Common myeloid progenitor, CD34-positive (primary cell): Measurements from ENCODE around the gene ACTBL2.

Source experiments
- CTCF ChIA-PET: fragments of 350-600 bp; sonication (Branson Sonifier 250); formaldehyde crosslinking; loops from one replicate; lab custom pipeline; 2021; ENCODE audit warnings: antibody characterized with exemption; lab: Charles Lee
- POLR2A ChIA-PET: fragments of 350-600 bp; sonication (Branson Sonifier 250); formaldehyde crosslinking; loops from one replicate; lab custom pipeline; 2021; ENCODE audit warnings: antibody characterized with exemption; lab: Charles Lee
- DNase-seq, 3 donors: peaks; one replicate each; pipeline versions ENCODE4 v3.0.0 to v3.0.0-alpha.2; 2013
- H3K27ac ChIP-seq, 2 experiments: 1 replicate in 1 of 2; 2 replicates in 1 of 2; pipeline ENCODE4 v1.7.0; 2013; ENCODE audit warnings: inconsistent platforms in 2 of 2, low read length in 2 of 2, mild to moderate bottlenecking in 2 of 2, low read depth in 1 of 2, moderate library complexity in 1 of 2; ENCODE audit not compliant: severe bottlenecking in 2 of 2, insufficient read depth in 1 of 2, poor library complexity in 1 of 2
- H3K27me3 ChIP-seq, 5 experiments: replicated peaks in 2 of 5; 1 replicate in 3 of 5; 2 replicates in 2 of 5; pipeline versions ENCODE4 v1.6.1 to v1.7.0; 2013; ENCODE audit warnings: low read length in 4 of 5, mild to moderate bottlenecking in 2 of 5, moderate library complexity in 2 of 5, inconsistent platforms in 1 of 5; ENCODE audit not compliant: insufficient read depth in 5 of 5, control insufficient read depth in 4 of 5
- H3K36me3 ChIP-seq, 4 experiments: 1 replicate in 2 of 4; 2 replicates in 2 of 4; pipeline versions ENCODE4 v1.6.1 to v1.7.0; 2013; ENCODE audit warnings: low read length in 3 of 4, control low read depth in 1 of 4, mild to moderate bottlenecking in 1 of 4; ENCODE audit not compliant: control insufficient read depth in 4 of 4, insufficient read depth in 4 of 4
- H3K4me1 ChIP-seq, 4 experiments: 1 replicate in 3 of 4; 2 replicates in 1 of 4; pipeline versions ENCODE4 v1.6.1 to v1.7.1; 2013; ENCODE audit warnings: low read length in 3 of 4, mild to moderate bottlenecking in 3 of 4, control low read depth in 1 of 4, inconsistent platforms in 1 of 4, moderate library complexity in 1 of 4; ENCODE audit not compliant: control insufficient read depth in 4 of 4, insufficient read depth in 4 of 4; ENCODE audit errors: control extremely low read depth in 1 of 4
- H3K4me3 ChIP-seq, 7 experiments: 1 replicate in 4 of 7; 2 replicates in 3 of 7; pipeline versions ENCODE4 v1.5.1 to v1.7.0; 2013; ENCODE audit warnings: mild to moderate bottlenecking in 7 of 7, low read length in 6 of 7, moderate library complexity in 6 of 7, inconsistent platforms in 2 of 7, low read depth in 2 of 7, control low read depth in 1 of 7; ENCODE audit not compliant: insufficient read depth in 4 of 7, control insufficient read depth in 1 of 7; ENCODE audit errors: extremely low read depth in 1 of 7
- H3K9me3 ChIP-seq, 5 experiments: 1 replicate in 4 of 5; 2 replicates in 1 of 5; pipeline versions ENCODE4 v1.6.1 to v1.7.1; 2013; ENCODE audit warnings: low read length in 4 of 5, mild to moderate bottlenecking in 2 of 5, inconsistent platforms in 1 of 5, low read depth in 1 of 5, moderate library complexity in 1 of 5; ENCODE audit not compliant: control insufficient read depth in 4 of 5, insufficient read depth in 2 of 5; ENCODE audit errors: control extremely low read depth in 1 of 5
- WGBS: methylation state at CpG from one replicate; pipeline ENCODE4 v1.1.5; 2013; ENCODE audit not compliant: insufficient coverage; 5-methylcytosine and 5-hydroxymethylcytosine counted together

ACTBL2 gene

DNA sequence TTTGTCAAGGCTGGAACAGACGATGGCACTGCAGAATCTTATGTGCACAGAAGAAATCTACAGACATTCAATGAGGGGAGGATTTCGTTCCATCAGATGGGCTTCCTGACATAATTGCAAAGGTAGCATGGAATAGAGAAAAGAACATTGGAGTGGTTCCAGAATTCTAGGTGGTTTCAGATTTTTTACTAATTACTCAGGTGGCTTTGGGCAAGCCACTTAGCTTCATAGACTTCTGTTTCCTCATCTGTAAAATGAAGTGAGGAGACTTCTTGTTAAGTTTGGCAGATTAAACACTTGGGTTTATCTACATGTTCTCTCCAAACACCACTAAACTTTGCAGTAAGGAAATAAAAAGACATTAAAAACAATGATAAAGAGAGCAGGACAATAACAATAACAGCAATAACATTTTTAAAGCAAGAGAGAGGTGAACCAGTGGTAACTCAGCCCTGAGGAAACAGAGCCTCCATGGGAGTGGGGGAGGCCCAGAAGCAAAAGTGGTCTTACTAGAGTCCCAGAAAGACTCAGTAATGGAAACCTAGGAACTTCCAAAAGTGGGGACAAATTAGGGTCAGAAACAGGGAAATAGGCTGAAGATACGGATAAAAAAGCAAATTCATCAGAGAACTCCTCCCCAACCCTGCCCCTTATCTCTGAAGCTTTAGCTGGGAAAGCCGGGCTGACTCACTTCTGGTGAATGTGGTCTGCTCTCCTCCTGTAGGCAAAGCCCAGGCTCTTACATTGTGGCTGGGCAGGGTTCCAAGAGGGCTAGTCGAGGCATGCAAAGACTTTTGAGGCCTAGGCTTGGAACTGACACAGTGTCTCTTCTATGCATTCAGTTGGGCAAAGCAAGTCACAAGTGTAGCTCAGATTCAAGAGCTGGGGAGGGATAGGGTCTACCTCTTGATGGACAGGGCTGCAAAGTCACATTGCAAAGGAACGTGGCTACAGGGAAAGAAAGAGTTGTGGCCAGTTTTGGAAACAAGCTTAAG, 11.8 kb upstream of the ACTBL2 start:
- Histone ChIP-seq H3K36me3 (no peaks in the 10 kb centered on the region), H3K4me3 (peak overlapping the region in 3 of 7 experiments; percentile 9 to 18 (median 11)), H3K9me3 (no peaks in the 10 kb centered on the region), H3K27ac (peak overlapping the region; percentile 17 to 77), H3K27me3 (no peaks in the 10 kb centered on the region), H3K4me1 (peaks cover 15 to 51% (median 41%) of the 10 kb centered on the region in 4 experiments)
- ChIA-PET CTCF (interaction anchor here (0.9 to 9.2 kb wide), 7 partner anchors 9 to 967 kb away, joined by 3 to 97 read pairs (median 6); partner anchors contain the start of gene PLK2), POLR2A (no interaction called here)
- 31% methylated on average over 6 of the region's 6 CpGs for WGBS
- DNase-seq: peak; percentile 78 to 89 (median 89)

DNA sequence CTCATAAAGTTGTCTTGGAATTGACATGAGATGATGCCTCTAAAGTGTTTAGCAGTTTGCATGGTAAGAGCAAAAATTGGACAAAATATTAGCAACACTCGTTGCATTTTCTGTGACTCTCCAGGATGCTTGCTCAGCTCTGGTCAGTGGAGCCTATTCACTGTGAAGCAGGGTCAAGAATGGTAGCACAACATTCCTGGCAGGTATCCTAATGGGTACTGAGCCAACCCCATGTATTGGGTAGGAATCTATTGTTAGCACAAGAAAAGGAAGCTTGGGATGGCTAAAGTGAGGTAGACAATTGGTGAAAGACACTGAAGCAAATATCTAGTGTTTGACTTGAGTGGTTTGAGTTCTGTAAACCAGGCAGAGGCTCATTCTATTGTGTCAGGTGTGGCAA, 10.4 kb upstream of the ACTBL2 start:
- H3K4me3 ChIP-seq: no peak overlapping the region
- H3K4me1 ChIP-seq: peaks cover 16 to 52% (median 44%) of the 10 kb centered on the region in 4 experiments
- no peak overlapping the region for H3K27ac ChIP-seq
- DNase-seq: no peak
- 100% methylated on average over 1 of the region's 1 CpG for WGBS
- CTCF ChIA-PET: interaction anchor here (0.7 to 1.8 kb wide), 6 partner anchors 8 to 969 kb away, joined by 3 to 5 read pairs (median 4); no protein-coding TSS in a partner anchor
- no peaks in the 10 kb centered on the region for H3K36me3 ChIP-seq
- no peaks in the 10 kb centered on the region for H3K27me3 ChIP-seq
- POLR2A ChIA-PET: no interaction called here
- H3K9me3 ChIP-seq: no peaks in the 10 kb centered on the region

DNA sequence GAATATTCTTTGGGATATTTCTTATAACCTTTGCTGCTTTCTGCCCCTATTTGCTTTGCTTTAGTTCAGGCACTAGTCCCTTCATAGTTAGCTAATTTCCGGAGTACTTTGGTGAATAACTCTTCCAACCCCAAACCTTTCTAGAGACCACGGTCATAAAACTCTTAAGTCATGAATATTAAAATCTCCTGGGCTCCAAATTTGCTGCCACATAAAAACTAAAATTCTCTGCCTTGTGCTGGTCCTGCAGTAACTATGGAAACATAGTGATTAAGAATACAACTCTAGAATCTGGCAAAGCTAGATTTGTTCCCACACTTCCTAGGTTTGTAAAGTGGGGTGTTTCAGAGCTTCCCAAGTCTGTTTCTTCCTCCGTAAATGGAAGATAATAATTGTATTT, 10.0 kb upstream of the ACTBL2 start:
- Histone ChIP-seq H3K36me3 (no peaks in the 10 kb centered on the region), H3K4me1 (peaks cover 18 to 54% (median 47%) of the 10 kb centered on the region in 4 experiments), H3K9me3 (no peaks in the 10 kb centered on the region), H3K4me3 (no peak overlapping the region), H3K27ac (no peak overlapping the region), H3K27me3 (no peaks in the 10 kb centered on the region)
- POLR2A ChIA-PET: no interaction called here
- CTCF ChIA-PET: interaction anchor here (0.7 to 1.8 kb wide), 6 partner anchors 9 to 969 kb away, joined by 3 to 5 read pairs (median 4); no protein-coding TSS in a partner anchor
- no peak for DNase-seq
- 100% methylated on average over 2 of the region's 3 CpGs for WGBS

DNA sequence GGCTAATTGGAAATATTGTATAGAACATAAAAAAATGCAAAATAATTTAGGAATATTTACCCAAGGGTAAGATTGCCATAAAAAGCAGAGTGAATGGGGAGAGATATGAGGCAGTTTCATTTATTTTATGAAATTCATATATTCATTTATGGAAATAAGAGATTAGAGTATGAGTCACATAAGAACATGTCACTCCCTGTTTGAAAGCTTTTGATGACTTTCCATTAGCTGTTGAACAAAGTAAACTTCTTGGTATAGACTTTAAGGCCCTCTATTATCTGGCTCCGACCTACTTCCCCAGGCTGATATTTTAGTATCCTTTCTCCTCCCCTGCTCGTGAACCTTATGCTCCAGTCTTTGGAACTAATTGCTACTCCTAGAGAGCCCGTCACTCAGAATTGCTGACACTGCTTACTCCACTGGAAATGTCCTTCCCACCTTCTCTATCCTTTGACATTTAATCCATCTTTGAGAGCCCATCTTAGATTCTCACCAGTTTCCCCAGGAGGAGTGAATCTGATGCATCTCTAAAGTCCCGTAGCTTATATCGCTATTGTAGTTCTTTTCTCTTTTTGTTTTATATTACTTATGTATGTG, 8.9 kb upstream of the ACTBL2 start:
- Histone ChIP-seq H3K27me3 (no peaks in the 10 kb centered on the region), H3K4me1 (peaks cover 18 to 50% (median 44%) of the 10 kb centered on the region in 4 experiments), H3K36me3 (no peaks in the 10 kb centered on the region), H3K9me3 (no peaks in the 10 kb centered on the region), H3K4me3 (no peak overlapping the region), H3K27ac (no peak overlapping the region)
- ChIA-PET POLR2A (no interaction called here), CTCF (interaction anchor here (1.8 kb wide), 1 partner anchor 21 kb away, joined by 5 read pairs; no protein-coding TSS in a partner anchor)
- 94% methylated on average over 3 of the region's 5 CpGs for WGBS
- no peak for DNase-seq

DNA sequence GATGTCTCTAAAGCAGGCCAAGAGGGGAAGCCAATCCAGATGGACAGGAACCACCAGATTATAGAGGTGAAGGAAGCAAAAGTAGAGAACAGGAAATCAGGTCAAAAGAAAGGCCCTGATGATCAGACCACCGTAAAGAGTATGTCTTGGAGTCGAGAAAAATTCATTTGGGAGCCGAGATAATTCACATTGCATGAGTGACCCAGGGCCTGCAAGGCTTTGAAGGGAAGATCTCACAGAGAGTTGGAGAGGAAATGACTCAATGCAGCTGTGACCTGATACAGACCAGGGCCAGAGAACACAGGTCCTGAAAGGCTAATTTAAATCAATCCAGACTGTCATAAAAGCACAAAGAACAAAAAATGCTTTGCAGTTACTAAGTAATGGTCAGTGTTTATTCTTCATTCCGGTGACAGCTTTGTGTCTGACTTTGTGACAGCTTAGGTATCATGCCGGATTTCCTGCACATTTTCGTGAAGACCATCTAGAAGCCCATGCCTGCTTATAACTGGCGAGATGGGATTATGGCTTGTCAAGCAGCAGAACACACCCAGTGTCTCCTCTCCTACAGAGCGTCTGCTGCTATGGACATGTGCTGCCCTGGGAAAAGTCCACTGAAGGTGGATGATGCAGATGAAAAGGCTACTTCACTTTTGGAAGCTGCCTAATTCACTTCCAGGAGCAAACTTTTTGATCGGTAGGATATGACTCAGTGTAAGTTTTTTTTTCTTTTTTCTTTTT, 5.8 kb upstream of the ACTBL2 start:
- no peak overlapping the region for H3K27ac ChIP-seq
- ChIA-PET CTCF (interaction anchor here (1.0 kb wide), 1 partner anchor 188 kb away, joined by 3 read pairs; no protein-coding TSS in a partner anchor), POLR2A (no interaction called here)
- peak; percentile 29 to 72 (median 56) for DNase-seq
- WGBS: 47% methylated on average over 8 of the region's 9 CpGs
- H3K4me3 ChIP-seq: no peak overlapping the region
- peaks cover 8 to 19% (median 17%) of the 10 kb centered on the region in 4 experiments for H3K4me1 ChIP-seq
- no peaks in the 10 kb centered on the region for H3K36me3 ChIP-seq
- no peaks in the 10 kb centered on the region for H3K9me3 ChIP-seq
- H3K27me3 ChIP-seq: no peaks in the 10 kb centered on the region

DNA sequence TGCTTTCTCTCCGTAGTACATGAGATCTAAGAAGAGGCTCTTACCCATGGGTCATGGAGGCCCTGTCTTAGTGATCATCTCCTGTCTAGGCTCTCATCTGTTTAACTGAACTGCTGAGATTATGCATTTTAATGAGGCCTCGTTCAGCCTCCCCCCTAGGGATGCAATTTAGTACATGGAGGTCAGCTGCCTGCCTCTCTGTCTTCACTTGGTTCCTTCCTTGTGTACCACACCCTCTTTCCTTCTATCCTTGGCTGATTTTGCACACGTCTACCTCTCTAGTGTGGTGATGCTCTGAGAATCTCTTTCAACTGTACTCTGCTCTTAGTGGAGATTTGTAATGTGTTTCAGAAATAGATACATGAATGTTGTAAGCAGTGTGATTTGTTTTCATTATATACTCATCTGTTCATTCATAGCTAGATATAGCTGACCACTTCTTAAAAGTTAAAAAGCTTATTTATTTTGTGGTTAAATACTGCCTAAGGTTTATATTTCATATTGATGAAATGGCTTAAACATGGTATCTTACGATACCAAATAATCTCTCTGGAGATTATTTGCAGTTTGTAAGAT, 3.5 kb upstream of the ACTBL2 start:
- POLR2A ChIA-PET: no interaction called here
- Histone ChIP-seq H3K4me3 (no peak overlapping the region), H3K9me3 (no peaks in the 10 kb centered on the region), H3K27me3 (no peaks in the 10 kb centered on the region), H3K4me1 (peaks cover 5 to 13% (median 11%) of the 10 kb centered on the region in 4 experiments), H3K27ac (no peak overlapping the region), H3K36me3 (no peaks in the 10 kb centered on the region)
- 77% methylated on average over 2 of the region's 4 CpGs for WGBS
- CTCF ChIA-PET: interaction anchor here (0.5 to 2.1 kb wide), 4 partner anchors 9 to 975 kb away, joined by 3 to 6 read pairs (median 4); no protein-coding TSS in a partner anchor
- DNase-seq: no peak
